ENCODE measurements around the gene CRABP2. TPM values are rescaled to one million over a fixed set of nuclear protein-coding genes. Genes with fewer than 3 reads are reported as not detected.

The CRABP2 gene
- total RNA-seq, 1 donor from 2014 or later, result 6.7 TPM

DNA sequence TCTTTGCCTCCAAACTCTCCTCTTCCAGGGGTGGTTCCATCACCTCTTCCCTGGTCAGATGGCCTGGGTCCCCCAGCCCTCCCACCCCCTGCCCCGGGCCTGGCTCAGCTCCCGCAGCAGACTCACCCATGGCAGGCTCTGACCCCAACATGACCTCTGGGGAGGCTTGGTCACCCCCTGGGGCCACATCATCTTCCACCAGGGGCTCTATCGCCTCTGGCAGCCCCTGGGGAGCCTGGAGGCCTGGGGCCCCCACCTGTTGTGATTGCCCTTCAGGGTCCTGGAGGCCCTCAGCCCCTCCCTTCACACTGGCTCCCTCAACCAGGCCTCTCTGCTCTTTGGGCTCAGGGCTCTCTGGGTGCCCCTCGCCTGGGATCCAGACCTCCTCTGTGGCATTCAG, 34.6 kb downstream of the CRABP2 start:
- no peak for DNase-seq (ENCODE audit: low spot score)

DNA sequence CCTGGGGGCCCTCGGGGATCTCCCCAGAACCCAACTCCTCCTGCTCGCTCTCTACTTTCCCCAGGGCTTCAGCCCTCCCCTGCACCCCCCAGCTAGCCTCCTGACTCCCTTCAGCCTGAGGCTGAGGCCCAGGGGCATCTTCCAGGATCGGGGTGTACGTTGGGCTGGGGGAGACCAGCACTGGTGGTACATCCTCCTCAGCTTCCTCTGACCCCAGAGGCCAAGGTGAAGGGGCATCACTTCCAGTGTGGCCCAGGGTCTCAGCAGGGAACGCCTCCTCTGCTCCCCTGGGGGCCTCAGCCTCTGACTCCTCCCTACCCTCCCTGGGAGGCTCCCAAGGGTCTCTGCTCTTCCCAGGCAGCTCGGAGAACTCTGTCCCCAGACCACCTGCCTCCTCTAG, 35.0 kb downstream of the CRABP2 start:
- DNase-seq (ENCODE audit: low spot score), result no peak

- DNase-seq (ENCODE audit: low spot score), result no peak
Observed at GRCh38 chr1:156669794-156670193, 35.6 kb downstream of the CRABP2 start.

DNA sequence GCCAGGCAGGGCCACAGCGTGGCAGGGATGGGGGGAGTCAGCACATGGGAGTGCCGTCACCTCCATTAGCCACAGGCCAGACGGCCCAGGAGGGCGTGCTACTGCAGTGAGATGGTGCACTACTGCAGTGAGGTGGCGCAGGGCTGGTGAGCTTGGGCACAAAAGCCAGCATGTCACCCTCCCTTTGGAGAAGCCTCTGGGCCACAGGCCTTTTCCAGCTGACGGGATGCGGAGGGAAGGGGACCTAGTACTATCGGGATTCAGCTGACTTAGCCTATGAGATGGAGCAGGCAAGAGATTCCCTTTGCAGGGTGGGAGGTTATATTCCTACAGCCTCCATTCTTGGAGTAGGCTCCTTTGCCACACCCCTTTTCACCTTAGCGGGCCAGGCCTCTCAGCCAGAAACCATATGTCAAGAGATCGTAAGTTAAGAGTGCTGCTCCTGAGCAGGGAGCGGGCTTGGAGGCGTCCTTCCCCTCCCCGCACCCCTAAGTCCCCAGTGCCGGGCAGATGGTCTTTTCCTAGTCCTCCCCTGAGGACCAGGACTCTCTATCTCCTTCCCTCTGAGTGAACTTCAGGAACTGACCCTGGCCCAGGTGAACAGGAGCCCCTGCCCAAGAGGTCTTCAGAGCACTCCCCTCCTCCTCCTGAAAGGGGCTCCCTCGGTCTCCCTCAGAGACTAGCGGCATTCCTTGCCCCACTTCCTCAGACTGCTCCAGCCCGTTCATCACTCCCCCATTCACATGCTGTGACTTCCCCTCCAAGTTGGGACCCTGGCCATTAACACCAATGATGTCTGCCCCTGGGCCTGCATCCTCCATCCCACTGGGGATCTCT, 36.4 kb downstream of the CRABP2 start:
- no peak for DNase-seq (ENCODE audit: low spot score)

DNA sequence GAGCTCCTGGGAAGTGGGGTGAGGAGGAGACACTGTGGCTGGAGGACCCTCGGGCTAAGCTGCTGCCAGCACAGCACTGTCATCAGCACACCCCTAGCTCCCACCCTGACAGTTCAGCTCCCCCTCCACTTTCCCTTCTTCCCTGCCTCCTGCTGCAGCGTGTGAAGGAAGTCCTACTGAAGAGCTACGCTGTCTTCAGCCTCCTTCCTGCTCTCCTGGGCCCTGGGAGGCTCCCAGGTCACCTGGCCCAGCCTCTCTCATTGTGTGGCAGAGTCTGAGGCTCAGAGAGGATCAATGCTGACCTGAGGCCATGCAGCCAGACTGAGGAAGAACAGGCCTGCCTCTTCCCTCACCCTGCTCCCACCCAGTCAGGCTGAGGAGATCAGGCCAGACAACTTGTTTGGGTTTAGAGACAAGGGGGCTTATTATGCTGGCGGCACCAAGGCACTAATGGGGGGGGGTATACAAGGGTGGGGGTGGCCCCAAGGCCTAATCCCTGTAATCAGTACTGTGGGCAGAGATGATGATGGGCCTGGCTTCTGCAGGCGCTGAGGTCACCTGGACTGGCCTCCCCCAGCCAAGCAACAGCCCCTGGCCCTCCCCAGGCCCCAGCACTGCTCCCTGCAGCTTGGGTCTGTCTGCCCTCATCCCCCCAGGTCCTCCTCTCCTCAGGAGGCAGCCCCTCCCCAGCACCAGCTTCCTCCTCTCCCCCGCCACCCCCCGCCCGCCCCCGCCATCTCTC, 37.2 kb downstream of the CRABP2 start:
- no peak for DNase-seq (ENCODE audit: low spot score)

GRCh38 chr1:156667610-156667967, 37.8 kb downstream of the CRABP2 start:
- no peak for DNase-seq (ENCODE audit: low spot score)

- DNase-seq (ENCODE audit: low spot score), result no peak
Observed at GRCh38 chr1:156666862-156667609, 38.3 kb downstream of the CRABP2 start.

DNA sequence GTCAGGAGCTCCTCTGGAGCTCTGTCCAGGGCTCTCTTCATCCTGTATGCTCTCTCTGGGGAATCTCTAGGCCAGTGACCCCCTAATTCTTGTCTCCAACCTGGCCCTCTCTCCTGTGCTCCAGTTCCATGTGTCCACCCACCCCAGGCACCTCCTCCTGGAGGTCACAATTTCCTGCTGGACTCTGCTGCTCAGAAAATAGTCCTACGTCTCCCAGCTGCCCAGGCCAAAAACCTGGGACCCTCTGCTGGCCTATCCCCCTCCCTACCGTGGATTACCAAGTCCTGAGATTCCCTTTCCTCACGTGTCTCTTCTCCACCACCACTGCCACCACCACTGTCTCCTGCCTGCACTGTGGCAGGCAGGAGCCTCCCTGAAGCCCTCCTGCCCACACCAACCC, 39.8 kb downstream of the CRABP2 start:
- no peak for DNase-seq (ENCODE audit: low spot score)

- DNase-seq (ENCODE audit: low spot score), result no peak
Observed at GRCh38 chr1:156664767-156665411, 40.5 kb downstream of the CRABP2 start.

DNA sequence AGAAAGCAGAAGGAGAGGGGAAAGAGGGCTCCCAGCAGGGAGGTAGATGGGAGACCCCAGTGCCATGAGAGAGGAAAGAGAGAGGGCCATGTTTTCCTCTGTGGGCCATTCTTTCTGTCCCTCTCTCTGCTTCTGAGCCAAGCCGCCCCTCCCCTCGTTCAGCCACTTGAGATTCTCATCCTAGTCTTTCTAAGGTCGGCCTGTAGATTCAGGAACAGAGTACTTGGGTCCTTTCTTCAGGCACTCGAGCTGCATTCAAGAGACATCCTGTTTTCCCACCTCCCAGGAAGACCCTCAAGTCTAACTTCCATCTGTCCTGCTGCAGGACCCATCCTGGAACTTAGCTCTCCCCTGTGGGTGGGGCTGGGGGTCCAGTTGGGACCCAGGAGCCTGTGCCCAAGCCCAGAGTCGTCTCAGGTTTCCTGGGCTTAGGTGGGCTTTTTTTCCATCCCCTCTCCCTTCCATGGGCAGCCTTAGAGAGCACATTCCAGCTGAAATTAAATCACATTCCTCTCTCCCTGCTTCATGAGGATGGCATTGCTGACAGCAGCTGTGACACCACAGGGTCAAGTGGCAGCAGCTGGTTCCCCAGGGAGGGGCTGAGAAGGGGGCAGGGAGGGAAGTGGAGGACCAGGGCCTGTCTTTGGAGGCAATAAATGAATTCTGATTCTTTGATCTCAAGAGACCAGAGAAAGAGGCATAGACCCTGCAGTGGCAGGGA, 41.2 kb downstream of the CRABP2 start:
- no peak for DNase-seq (ENCODE audit: low spot score)

DNA sequence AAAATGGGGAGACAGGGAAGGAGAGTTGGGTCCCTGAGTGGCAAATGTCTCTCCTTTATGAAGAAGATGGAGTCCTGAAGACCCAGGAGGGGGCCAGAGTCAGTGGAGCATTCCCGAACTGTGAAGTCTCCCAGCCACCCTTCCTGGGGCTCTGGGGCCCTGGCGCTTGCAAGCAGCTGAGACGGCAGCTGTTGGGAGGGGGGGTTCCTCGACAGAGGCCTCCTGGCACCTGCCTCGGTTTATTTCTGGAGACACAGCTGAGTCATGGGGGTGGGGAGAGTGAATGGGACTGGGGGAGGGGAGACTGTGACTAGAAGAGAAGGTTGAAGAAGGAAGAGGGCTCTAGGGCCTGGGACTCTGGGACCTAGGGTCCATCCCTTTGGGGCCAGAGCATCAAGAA, 42.2 kb downstream of the CRABP2 start:
- no peak for DNase-seq (ENCODE audit: low spot score)

DNA sequence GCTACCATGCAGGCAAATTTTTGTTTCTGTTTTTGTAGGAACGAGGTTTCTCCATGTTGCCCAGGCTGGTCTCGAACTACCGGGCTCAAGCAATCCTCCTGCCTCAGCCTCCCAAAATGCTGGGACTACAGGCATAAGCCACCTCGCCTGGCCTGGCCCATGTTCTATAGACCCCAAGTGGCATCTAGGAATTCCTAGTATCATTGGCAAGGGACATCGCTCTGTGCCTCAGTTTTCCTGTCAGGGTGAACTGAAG, 42.7 kb downstream of the CRABP2 start:
- DNase-seq (ENCODE audit: low spot score), result no peak

GRCh38 chr1:156662005-156662799, 43.2 kb downstream of the CRABP2 start:
- no peak for DNase-seq (ENCODE audit: low spot score)

- no peak for DNase-seq (ENCODE audit: low spot score)
Observed at GRCh38 chr1:156660752-156661112, 44.7 kb downstream of the CRABP2 start.

DNA sequence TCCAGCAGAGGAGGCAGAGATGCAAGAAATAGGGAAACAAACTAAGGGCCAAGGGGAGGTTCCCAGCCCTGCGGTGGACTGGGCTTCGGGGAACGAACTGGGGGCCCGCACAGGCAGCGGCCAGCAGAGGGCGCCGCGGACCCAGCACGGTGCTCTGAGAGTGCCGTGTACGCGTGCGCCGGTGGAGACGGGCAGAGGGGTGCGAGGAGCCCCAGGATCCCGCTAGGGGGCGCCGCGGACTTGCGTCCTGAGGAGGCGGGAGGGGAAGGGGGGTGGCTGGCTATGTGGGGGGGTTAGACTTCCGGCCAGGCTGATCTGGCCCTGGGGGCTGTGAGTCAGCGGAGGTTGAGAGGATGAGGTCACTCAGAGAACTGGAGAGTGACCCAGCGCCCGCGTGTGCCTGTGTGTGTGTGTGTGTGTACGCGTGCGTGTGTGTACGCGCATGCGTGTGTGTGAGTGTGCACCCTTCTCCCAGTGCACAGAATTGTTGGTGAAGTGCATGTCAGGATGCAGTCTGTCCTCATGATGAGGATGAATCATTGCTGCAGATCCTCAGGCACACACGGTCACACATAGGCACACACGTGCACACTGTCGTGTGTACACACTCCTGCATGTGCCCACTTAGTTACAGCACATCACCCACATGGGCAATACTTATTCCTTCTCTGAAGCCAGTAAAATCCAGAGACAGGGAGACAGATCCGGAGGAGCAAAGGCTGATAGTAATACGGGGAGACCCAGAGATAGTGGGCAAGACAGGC, 45.2 kb downstream of the CRABP2 start:
- peak; percentile 99 for DNase-seq (ENCODE audit: low spot score)

DNA sequence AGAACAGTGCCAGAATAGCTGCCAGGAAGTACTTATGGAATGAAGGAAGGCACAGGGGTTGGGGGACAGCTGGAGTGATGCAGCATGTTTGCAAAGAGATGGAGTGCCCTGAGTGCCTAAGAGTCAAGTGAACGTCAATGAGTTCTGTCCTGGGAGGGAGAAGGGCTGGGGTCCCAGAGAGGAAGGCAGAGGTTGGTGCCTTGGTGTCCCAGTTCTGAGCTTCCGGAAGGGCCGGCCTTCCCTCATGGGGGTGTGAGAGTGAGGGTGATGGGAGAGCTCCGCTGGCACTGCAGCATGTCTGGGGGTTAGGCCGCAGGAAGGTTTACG, 45.8 kb downstream of the CRABP2 start:
- no peak for DNase-seq (ENCODE audit: low spot score)

- no peak for DNase-seq (ENCODE audit: low spot score)
Observed at GRCh38 chr1:156658945-156659574, 46.3 kb downstream of the CRABP2 start.

DNA sequence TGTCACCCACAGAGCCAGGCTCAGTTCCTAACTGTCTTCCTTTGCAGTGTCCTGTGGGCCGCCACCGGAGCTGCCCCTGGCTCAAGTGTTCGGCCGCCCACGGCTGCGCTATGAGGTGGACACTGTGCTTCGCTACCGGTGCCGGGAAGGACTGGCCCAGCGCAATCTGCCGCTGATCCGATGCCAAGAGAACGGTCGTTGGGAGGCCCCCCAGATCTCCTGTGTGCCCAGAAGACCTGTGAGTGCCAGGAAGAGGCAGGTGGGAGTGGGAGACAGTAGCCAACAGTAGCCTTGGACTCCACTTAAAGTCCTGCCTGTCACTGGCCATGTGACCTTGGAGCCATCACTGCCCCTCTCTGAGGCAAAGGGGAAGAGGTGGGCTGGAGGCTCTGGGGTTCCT, 46.9 kb downstream of the CRABP2 start:
- no peak for DNase-seq (ENCODE audit: low spot score)

- DNase-seq (ENCODE audit: low spot score), result no peak
Observed at GRCh38 chr1:156657741-156658319, 47.6 kb downstream of the CRABP2 start.

All from mesenteric fat pad (tissue), 1 donor.